ENCODE results near the gene MAP3K20.
"Not testable (repeated sequence)": the region's sequence is repeated elsewhere in the genome, so short reads cannot be mapped to it uniquely, and the experiment has no call there.

Gene MAP3K20

GRCh38 chr2:173075781-173076580 is at the start of gene MAP3K20:
Gene MAP3K20, plus strand, starts transcription at chr2:173075846. Its CDS starts 15,186 bp downstream, at chr2:173091032.
- peak; percentile 8 to 23 for DNase-seq

- no peak for DNase-seq
These were observed 49.2 kb upstream of the MAP3K20 start for GRCh38 chr2:173026479-173026878.

GRCh38 chr2:173027181-173028128 is 48.2 kb upstream of the MAP3K20 start:
- peak; percentile 65 to 80 for DNase-seq

GRCh38 chr2:173028141-173028540 is 47.5 kb upstream of the MAP3K20 start:
- no peak for DNase-seq

- peak in 1 of 2 donors; percentile 51 for DNase-seq
These were observed 47.0 kb upstream of the MAP3K20 start for GRCh38 chr2:173028671-173029070.

GRCh38 chr2:173030561-173031490 is 44.8 kb upstream of the MAP3K20 start:
- DNase-seq: no peak

- no peak for DNase-seq
These were observed 43.6 kb upstream of the MAP3K20 start for GRCh38 chr2:173032032-173032431.

GRCh38 chr2:173033084-173033483 is 42.6 kb upstream of the MAP3K20 start:
- no peak for DNase-seq

GRCh38 chr2:173034143-173034542 is 41.5 kb upstream of the MAP3K20 start:
- no peak for DNase-seq

GRCh38 chr2:173037245-173038120 is 38.2 kb upstream of the MAP3K20 start:
- DNase-seq: no peak

- not testable (repeated sequence) for DNase-seq
These were observed 37.4 kb upstream of the MAP3K20 start for GRCh38 chr2:173038257-173038656.

GRCh38 chr2:173040729-173041128 is 34.9 kb upstream of the MAP3K20 start:
- DNase-seq: no peak

- peak in 1 of 2 donors; percentile 25 for DNase-seq
These were observed 32.2 kb upstream of the MAP3K20 start for GRCh38 chr2:173043476-173043875.

GRCh38 chr2:173043897-173044519 is 31.6 kb upstream of the MAP3K20 start:
- no peak for DNase-seq

GRCh38 chr2:173044686-173045085 is 31.0 kb upstream of the MAP3K20 start:
- DNase-seq: no peak

GRCh38 chr2:173045181-173045580 is 30.5 kb upstream of the MAP3K20 start:
- DNase-seq: no peak

GRCh38 chr2:173048522-173048896 is 27.1 kb upstream of the MAP3K20 start:
- no peak for DNase-seq

- no peak for DNase-seq
These were observed 26.6 kb upstream of the MAP3K20 start for GRCh38 chr2:173048897-173049661.

GRCh38 chr2:173049831-173050230 is 25.8 kb upstream of the MAP3K20 start:
- DNase-seq: no peak

GRCh38 chr2:173050684-173051083 is 25.0 kb upstream of the MAP3K20 start:
- no peak for DNase-seq
